Coronary artery (tissue), 2 donors: ENCODE results near the gene HK2.
"Not testable (repeated sequence)": the region's sequence is repeated elsewhere in the genome, so short reads cannot be mapped to it uniquely, and the experiment has no call there.

Source experiments
- DNase-seq: peaks from one replicate; pipeline ENCODE4 v3.0.0-alpha.2; 2017; ENCODE audit warnings: low spot score
- H3K27ac ChIP-seq, 2 donors: fragments of 200-600 bp; sonication (generic); one replicate each; pipeline ENCODE4 v1.5.1; 2016 to 2019
- H3K4me3 ChIP-seq: fragments of 200-600 bp; sonication (generic); 2 replicates; pipeline ENCODE4 v1.5.1; 2016; ENCODE audit warnings: mild to moderate bottlenecking, moderate library complexity
- TF ChIP-seq, protein P1 (sequence below): fragments of 200-600 bp; sonication (generic); IDR thresholded peaks from one replicate; pipeline ENCODE4 v1.5.1; 2019; ENCODE audit warnings: antibody characterized with exemption

Gene HK2

DNA sequence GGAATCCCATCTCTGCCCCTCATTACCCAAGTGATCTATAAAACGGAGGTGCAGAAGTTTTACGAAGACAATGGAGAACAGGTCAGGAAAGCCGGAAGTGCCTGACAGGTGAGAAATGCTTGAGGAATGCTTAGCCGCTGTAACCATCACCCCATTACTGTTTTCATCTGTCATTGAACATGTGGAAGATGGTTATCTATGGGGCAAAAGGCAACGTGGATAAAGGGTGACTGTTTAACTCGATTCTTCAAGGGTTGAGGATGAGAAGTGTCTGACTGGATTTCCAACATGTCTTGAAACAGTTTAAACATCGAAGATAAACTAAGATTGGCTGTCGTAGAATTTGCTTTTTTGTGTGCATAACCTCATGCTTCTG is 17.3 kb downstream of the HK2 start:
- Histone ChIP-seq H3K4me3 (no peak overlapping the region), H3K27ac (no peak overlapping the region)
- TF ChIP-seq, protein P1, sequence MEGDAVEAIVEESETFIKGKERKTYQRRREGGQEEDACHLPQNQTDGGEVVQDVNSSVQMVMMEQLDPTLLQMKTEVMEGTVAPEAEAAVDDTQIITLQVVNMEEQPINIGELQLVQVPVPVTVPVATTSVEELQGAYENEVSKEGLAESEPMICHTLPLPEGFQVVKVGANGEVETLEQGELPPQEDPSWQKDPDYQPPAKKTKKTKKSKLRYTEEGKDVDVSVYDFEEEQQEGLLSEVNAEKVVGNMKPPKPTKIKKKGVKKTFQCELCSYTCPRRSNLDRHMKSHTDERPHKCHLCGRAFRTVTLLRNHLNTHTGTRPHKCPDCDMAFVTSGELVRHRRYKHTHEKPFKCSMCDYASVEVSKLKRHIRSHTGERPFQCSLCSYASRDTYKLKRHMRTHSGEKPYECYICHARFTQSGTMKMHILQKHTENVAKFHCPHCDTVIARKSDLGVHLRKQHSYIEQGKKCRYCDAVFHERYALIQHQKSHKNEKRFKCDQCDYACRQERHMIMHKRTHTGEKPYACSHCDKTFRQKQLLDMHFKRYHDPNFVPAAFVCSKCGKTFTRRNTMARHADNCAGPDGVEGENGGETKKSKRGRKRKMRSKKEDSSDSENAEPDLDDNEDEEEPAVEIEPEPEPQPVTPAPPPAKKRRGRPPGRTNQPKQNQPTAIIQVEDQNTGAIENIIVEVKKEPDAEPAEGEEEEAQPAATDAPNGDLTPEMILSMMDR = no peak
- DNase-seq = no peak

DNA sequence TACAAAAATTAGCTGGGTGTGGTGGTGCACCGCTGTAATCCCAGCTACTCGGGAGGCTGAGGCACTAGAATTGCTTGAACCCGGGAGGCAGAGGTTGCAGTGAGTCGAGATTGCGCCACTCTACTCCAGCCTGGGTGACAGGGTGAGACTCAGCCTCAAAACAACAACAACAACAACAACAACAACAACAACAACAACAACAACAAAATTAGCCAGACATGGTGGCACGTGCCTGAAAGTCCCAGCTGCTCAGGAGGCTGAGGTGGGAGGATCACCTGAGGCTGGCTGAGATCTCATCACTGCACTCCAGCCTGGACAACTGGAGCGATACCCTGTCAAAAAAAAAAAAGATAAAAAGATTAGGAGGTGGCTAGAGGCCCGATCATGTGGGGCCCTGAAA is 19.4 kb downstream of the HK2 start:
- DNase-seq, H3K4me3 ChIP-seq, H3K27ac ChIP-seq: not testable (repeated sequence)

GRCh38 chr2:74854401-74854800 is 20.5 kb downstream of the HK2 start:
- DNase-seq = no peak
- TF ChIP-seq, protein P1 = no peak
- H3K27ac ChIP-seq = no peak overlapping the region
- H3K4me3 ChIP-seq = no peak overlapping the region

- DNase-seq, H3K27ac ChIP-seq, H3K4me3 ChIP-seq: not testable (repeated sequence)
Measured at GRCh38 chr2:74855114-74855707, 21.3 kb downstream of the HK2 start.

GRCh38 chr2:74856004-74856578 is 22.2 kb downstream of the HK2 start:
- H3K27ac ChIP-seq = no peak overlapping the region
- H3K4me3 ChIP-seq = no peak overlapping the region
- DNase-seq = no peak
- TF ChIP-seq, protein P1 = no peak

DNA sequence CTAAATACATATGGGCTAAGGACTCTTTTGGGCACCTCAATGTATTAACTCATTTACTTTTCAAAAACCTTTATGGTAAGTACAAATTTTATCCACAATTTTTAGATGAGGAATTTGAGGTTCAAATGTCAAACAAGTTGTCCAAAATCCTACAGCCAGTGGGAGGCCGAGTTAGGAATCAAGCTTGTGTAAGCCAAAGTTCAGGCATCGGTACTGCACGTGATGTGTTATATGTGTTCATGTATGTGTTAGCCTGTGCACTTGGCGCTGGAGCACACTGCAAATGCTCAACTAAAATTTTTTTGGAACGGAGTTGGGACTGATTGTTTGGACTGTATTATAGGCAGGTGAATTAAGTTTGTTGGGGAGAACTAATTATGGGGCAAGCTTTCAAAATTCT is 22.7 kb downstream of the HK2 start:
- H3K27ac ChIP-seq = no peak overlapping the region
- no peak for DNase-seq
- TF ChIP-seq, protein P1 = no peak
- H3K4me3 ChIP-seq = no peak overlapping the region

DNA sequence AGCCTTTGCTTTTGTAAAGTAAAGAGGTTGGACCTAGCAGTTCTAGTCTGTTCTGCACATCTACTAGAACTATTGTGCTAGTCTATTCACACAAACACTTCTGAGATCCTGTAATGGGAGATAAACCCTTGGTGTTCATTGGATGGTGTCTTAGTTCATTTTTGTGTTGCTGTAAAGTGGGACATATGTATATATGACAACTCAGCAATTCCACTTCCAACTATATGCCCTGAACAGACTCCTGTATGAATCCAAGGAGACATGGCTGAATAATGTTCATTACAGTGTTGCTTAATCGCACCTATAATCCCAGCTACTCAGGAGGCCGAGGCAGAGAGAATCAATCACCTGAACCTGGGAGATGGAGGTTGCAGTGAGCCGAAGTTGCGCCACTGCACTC is 23.3 kb downstream of the HK2 start:
- DNase-seq = no peak
- no peak overlapping the region for H3K4me3 ChIP-seq
- H3K27ac ChIP-seq = no peak overlapping the region
- TF ChIP-seq, protein P1 = no peak

DNA sequence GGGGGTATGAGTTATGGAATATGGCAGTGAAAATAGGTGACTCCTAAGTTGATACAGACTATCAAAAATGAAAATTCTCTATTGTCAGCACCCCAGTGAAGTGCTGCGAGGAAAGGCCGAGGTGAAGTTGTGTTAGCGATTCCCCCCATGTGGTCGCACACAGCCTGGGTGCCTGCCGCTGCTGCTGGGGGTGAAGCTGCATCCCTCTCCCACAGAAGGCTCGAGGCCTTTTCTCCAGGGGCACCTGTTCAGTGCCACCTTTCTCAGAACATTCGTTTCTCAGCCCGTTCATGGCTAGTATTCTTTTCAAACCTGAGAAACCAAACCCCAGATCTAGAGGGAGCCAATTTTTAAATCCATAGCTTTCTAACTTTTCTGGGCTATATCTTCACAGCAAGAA is 23.8 kb downstream of the HK2 start:
- TF ChIP-seq, protein P1 = no peak
- Histone ChIP-seq H3K4me3 (no peak overlapping the region), H3K27ac (no peak overlapping the region)
- DNase-seq = no peak
